ENCODE measurements around the gene NUFIP2.
"Not testable (repeated sequence)": the region's sequence is repeated elsewhere in the genome, so short reads cannot be mapped to it uniquely, and the experiment has no call there.

The NUFIP2 gene

DNA sequence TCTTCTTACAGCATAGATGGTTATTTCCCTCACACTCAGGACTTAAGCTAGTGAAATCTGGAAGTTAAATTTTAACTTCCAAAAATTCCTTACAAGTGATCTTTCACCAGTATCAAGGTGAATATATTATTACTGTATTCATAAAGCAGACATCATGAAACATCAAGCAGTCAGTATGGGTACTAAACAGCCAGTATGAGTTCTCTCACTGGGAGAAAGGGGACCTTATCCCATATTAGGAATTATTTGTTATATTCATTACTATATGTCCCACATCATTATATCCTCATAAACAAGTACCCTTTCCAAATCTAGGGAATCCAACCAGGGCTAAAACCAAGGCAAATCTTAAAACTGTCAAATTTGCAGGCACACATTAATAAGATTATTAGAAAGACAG is 15.3 kb downstream of the NUFIP2 start:
- DNase-seq, result no peak

DNA sequence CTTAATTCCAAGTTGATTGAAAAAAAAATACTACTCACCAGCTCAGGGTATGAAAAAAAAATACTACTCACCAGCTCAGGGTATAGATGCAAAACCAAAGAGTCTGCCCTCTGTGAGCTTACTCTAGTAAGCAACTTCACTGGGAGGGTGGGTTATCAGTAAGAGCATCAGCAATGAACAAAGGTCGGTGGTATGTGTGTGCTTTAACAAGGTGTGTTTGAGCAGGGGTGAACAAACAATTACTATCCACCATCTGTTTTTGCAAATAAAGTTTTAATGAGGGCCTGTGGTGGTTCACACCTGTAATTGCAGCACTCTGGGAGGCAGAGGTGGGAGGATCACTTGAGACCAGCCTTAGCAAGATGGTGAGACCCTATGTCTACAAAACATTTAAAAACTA is 20.0 kb downstream of the NUFIP2 start:
- no peak for DNase-seq

DNA sequence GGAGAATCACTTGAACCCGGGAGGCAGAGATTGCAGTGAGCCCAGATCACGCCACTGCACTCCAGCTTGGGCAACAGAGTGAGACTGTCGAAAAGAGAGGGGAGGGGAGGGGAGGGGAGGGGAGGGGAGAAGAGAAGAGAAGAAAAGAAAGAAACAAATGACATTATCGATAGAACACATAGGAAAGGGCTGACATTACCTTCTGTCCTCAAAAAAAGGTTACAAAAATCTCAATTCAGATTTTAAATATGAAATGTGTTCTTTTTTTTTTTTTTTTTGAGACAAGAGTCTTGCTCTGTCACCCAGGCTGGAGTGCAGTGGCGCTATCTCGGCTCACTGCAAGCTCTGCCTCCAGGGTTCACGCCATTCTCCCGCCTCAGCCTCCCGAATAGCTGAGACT is 22.0 kb downstream of the NUFIP2 start:
- not testable (repeated sequence) for DNase-seq

DNA sequence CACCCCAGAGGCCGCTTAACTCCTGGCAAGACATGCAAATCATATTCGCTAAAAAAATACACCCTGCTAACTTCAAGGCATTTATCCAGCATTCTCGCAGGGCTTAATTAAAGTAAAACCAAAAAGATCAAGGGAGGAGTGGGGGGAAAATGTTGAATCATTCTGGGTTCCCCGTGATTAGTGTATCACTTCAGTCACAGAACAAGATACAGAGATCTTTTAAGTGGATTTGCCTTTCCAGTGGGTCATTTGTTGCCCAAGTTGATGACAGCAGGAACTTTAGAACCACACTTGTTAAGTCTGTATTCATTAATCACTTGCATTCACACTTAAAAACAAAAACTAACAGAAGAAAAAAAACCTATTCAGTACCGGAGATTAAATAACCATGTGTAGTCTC is 30.0 kb downstream of the NUFIP2 start:
- DNase-seq, result no peak

DNA sequence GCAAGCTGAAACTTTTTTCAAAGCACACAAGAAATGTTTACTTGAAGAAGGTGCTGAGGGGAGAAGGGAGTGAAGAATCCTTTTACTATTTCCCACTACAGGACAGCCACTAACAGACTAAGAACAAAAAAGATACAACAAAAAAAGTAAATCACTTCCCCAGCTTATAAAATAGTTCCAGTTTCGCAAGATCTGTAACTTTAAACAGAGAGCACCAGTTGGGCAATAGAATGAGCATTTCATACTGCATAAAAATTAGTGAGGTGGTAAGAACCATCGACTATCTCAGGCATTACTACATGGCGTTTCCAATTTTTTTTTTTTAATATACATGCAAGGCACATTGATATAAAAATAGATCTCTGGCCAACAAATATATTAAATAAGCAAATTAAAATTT is 36.2 kb downstream of the NUFIP2 start:
- DNase-seq, result no peak

DNA sequence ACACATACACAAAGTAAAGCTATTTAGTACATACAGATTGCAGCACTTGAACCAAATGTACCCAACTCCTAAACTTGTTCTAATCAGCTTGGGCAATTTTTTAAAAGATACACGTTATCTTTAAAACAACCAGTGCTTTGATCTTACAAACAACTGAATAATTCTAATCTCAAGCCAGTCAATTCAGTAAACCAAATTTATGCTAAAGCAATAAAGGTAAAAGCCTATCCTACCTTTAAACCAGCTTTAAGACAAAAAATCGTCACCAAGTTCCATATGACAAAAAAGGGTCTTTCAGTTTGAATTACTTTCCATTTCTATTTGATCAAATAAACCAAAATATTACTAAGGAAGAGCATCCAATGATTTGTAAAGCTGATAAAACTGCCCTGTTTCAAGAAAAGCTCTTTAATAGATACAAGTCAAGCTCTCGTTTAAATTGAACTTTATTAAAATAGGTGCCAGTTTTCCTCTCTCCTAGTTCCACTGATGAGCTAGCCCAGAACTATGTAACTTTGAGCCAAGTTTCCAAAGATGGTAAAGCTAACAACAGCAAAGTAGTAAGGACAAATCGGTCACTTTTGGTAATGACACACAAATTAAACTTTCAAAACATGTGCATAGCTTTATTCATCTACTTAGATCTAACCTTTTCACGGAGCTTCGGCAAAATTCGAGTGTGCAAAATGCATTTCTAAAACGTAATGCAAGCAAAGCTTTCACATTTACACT is 37.0 kb downstream of the NUFIP2 start:
- no peak for DNase-seq

DNA sequence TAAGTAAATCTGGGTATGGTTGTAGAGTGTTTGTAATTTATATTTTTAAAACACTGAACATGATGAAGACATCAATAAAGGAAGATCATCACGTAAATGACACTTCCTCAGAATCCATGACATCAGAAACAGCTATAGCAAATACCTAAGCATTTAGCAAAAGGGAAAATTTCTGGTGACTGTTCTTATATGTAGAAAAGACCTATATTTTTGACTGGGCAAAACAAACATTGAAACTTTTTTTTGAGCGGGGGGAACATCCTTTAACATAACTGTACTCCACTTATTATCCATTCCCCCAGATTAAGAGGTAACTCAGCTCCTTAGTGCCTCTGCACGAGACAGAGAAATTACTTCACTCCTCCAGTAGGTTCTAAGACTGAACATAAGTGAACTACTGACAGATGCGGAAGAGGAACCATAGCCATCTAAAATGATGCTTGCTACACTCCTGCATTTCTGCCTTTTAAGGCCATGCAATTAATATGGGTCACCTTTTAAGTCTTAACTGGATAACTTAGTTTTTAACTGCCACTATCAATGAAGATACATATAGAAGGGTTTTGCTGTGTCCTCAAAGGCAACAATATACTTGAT is 37.9 kb downstream of the NUFIP2 start:
- DNase-seq, result no peak

DNA sequence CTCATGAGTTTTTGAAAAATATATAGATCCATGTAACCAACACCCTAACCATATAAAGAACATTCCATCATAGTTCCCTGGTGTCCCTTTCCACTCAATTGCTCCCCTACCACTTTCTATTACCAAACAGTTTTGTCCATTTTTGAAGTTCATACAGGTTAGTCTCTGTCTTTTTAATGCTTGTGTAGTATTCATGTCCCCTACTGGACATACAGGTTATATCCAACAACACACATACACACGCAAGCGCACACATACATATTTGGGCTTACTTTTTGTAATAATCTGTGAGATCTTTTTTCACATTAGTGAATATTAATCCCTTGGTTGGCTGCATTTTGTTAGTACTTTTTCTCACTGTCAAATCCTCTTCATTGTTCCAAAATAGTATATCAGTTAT is 40.9 kb downstream of the NUFIP2 start:
- DNase-seq, result no peak

DNA sequence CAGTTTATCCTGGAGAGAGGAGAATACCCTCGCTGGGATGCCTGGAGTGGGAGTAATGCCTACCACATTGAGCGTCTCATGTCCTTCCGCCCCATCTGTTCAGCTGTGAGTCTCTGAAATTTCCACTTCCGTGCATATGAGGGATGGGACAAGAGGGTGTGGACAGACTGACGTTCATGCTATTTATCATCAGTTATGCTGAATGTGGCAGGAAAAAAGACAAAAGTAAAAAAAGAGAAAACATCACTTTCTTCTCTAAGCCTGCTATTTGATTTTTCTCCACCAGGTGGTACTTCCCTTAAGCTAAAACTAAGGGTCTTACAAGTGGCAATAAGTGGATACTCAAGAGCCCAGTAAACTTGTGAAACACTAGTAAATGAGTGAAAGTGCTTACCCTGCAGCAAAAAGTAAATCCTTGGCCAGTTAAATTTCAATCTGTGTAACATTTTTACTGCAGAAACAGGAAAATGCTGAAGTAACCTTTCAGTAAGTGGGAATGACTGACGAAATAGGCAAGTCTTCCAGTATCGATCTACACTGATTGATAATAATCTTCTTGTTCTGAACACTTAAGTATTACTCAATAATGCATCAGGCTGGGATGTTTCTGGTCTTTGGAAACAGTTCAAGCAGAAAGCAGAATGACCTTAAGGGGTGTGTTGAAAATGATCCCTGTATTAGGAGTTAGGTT is 41.7 kb downstream of the NUFIP2 start:
- DNase-seq, result peak; percentile 93

DNA sequence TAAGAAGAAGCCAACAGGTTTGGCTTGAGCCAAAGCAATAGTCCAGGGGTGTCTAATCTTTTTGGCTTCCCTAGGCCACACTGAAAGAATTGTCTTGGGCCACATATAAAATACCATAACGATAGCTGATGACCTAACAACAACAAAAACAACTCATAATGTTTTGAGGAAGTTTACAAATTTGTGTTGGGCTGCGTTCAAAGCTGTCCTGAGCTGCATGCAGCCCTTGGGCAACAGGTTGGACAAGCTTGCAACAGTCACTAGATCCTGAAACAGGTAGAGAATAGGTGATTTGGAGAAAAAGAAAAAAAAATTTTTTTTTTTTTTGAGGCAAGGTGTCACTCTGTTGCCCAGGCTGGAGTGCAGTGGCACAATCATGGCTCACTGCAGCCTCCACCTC is 42.8 kb downstream of the NUFIP2 start:
- DNase-seq, result no peak

DNA sequence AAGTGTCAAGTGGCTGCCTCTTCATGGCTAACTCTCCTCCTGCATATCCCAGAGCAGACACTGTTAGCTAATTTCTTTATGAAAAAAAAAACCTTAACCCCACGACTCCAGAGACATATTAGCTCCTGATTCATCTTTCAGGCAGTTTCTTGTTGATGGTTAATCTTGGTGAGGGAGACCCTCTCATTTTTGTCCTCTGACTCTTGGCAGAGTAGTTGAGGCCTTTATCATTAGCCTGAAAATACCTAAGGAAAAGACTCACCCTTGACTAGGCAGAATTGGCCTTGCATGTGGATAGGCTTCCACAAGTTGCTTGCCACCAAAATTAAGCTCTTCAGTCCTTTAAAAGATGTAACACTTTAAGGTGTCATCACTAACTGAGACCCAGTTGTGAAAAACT is 43.3 kb downstream of the NUFIP2 start:
- DNase-seq, result no peak

DNA sequence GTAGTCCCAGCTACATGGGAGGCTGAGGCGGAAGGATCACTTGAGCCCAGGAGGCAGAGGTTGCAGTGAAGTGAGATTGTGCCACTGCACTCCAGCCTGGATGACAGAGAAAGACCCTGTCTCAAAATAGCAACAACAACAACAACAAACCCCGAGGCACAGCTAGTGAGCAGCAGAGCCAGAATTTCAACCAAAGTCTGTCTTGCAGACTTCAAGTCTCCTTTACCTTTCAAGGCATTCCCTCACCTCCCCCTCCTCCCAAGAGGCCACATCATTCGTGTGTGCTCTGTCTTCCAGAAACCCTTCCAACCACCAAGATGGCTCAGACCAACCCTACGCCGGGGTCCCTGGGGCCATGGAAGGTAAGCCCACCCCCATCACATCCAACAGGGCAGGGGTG is 45.1 kb downstream of the NUFIP2 start:
- no peak for DNase-seq

DNA sequence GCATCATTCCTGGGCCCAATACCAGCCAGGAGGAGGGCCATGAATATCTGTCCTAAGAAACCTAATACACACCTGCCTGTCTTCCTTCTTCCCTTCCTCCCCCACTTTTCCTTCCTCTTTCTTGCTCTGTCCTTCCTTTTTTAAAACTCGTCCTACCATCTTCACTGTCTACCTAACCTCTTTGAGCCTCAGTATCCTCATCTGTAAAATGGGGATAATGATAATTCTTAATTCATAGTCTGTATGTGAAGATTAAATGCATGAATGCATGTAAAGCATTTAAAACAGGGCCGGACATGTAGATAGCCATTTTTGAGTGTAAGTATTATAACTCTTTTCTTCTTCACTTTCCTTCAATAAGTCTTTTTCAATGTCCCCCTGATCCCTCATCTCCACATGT is 46.7 kb downstream of the NUFIP2 start:
- no peak for DNase-seq

DNA sequence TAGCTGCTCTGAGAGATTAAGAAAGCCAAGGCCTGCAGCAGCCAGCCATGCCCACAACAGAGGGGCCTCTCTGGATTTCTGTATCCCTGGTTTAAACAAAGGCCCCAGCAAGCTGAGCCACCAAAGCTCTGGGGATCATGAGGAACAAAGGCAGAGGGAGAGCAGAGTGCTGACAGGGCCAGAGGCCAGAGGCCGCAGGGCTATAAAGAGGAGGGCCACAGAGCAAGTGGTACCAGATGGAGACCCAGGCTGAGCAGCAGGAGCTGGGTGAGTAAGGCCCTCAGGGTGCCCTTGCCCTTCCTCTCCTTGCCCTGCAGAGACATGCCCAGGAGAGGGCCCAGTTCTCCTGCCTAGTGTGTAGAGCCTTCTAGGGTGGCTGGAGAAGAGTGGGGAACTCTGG is 47.3 kb downstream of the NUFIP2 start, which contains the start of gene CRYBA1:
Gene CRYBA1 (plus strand): TSS at position 232 of the 400 bp plus-strand sequence. CDS start 5 bp downstream, at position 237.
- DNase-seq, result no peak

DNA sequence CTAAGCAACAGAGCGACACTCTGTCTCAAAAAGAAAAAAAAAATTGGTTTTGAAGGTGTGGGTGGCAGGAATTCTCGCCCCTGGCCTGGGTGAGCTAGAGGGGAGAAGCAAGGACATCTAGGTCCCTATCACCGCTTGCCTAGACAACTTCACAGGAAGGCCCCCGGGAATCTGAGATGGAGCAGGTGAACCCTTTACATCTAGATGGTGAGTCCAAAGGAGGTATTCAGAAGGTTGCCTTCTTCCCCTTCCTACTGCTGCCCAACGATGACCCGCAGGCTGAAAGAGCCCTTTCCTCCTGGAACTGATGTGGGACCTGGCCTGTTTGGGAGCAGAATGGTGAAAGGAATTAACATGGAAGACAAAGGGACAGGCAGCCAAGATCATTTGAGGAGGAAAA is 48.5 kb downstream of the NUFIP2 start:
- no peak for DNase-seq

DNA sequence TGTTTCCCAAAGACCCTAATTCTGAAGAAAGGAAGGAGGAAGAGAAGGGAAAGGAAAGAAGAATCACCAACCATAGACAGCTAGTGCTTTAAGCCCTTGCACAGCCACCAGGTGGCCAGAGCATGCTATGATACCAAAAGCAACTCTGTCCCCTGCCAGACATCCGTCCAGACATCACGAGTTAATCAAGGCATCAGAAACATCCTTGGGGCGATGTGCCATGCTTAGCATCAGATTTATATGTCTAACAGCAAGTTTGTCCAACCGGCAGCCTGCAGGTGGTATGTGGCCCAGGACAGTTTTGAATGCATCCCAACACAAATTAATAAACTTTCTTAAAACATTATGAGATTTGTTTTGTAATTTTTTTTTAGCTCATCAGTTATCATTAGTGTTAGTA is 50.2 kb downstream of the NUFIP2 start:
- DNase-seq, result peak; percentile 11

DNA sequence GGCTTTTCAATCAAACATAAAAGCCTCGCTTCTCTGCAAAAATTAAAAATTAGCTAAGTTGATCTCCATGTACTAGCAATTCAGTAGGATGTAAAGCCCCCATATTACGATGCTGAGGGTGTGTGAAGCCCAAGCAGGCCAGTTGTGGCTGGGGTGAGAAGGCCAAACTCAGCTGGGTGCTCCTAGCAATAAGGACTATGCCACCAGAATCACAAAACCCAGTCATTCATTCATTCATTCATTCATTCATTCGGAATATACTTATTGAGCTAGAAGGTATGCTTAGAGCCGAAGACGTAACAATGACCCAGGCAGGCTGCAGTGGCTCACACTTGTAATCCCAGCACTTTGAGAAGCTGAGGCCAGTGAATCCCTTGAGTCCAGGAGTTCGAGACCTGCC is 51.2 kb downstream of the NUFIP2 start:
- no peak for DNase-seq

DNA sequence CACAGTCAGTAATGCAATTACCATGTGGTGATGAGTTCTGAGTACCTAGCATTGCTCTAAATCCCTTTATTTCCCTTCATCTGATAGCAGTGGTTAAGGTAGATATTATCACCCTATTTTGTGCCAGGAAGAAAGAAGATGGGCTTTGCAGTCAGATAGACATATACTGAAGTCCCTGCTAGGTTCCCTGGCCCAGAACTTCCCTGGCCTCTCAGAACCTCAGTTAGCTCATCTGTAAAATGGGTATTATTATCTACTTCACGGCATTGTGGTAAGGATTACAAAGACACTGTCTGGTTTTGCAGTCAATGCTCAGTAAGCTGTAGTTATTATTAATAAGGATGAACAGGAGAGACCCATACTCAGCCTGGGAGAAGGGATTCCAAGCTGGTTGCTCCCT is 51.9 kb downstream of the NUFIP2 start:
- DNase-seq, result no peak

DNA sequence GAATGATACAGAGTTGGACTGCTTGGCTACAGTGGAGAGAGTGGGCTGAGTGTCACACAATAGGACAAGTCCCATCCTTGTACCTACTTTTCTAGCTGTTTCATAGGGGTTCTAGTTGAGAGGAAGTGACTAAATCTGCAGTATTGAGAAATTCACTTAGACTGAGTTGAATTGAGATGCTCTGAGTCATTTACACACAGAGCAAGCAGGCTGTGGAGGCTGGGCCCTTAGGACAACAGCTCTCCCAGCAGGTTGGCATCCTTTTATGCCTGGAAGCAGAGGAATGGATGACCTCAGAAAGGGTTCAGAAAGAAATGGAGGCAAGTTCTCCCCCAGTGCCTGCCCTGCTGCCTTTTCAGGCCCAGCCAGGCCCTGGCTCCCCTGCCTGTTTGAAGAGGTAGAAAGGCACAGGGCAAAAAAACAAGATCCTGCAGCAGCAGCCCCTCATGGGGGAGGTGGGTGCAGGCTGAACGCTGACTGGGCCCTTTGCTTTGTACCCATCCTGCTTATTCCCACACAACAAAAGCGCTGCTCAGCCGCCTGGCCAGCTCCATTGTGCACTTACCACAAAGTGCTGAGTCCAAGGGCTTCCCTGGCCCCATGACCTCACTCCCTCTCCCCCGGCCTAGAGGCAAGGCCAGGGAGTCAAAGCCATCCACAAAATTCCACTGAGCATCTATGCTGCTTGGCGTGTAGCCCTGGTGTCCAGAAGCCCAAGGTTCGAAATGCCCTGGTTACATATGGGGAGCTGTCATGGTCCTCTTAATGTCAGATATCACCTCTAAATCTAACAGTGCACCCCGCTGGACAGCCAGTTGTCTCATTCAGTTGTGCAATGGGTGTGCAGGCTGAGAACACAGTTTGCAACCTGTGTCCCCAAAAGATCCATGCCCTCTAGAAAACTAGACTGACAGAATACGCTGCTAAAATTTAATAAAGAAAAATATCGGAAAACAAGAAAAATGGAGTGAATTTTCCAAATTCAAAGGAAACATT is 52.7 kb downstream of the NUFIP2 start:
- DNase-seq, result no peak

DNA sequence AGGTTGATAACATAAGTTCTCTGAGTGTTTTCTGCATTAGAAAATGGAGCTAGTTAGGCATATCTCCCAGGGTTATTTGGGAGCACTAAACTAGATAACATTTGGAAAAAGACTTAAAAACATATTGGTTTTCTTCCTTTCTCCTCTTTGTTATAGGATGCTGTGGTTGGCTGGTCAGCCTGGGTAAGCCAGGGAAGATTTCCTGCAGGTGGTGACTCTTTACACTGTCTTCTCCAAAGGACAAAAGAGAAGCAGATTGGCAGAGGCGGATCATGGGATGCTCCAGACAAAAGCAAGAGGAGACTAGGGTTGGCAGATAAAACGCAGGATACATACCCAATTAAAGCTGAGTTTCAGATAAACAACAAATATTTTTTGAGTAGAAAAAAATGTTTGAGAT is 53.5 kb downstream of the NUFIP2 start:
- no peak for DNase-seq

DNA sequence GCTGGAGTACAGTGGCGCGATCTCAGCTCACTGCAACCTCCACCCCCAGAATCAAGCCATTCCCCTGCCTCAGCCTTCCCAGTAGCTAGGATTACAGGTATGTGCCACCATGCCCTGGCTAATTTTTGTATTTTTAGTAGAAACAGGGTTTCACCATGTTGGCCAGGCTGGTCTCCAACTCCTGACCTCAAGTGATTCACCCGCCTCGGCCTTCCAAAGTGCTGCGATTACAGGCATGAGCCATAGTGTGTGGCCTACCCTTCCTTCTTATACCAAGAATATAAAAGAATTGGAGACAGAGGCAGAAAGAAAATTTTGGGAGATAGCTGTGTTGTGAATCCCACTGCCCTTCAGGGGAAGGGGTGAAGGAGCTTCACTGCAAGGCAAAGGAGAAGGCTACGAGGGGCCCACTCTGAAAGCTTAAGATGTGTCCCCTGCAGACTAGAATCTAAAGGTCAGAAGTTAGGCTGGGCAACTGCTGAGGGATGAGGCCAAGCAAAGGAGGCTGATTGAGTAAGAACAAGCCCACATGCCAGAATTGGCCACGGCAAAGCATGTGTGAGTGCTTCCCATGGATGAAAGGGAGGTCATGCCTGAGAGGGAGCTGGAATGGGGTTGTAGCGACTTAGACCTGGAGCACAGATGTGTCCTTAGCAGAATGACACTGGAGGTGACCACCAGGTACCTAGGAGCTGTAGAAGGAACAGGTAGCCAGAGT is 55.7 kb downstream of the NUFIP2 start:
- DNase-seq, result no peak

DNA sequence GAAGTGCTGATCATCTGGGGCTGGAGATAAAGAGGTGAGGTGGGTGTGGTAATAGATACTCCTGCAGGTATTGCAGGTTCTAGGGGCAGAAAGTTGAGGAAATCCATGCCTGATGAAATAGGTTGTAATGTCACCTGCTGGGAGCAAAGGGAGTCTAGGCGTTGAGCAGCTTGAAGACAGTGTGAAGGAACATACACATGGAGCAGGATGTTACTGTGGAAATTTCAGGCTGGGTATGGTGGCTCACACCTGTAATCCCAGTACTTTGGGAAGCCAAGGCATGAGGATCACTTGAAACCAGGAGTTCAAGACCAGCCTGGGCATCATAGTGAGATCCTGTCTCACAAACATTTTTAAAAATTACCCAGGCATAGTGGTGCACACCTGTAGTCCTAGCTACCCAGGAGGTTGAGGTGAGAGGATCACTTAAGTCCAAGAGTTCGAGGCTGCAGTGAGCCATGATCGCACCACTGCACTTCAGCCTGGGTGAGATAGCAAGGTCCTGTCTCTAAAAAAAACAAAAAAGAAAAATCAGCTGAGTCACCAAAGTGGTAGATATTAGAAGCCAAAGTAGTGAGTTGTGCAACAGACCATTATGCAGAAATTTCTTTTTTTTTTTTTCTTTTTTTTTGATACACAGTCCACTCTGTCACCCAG is 56.3 kb downstream of the NUFIP2 start:
- no peak for DNase-seq
